ENCODE measurements around the gene GRM5. TPM values are rescaled to one million over a fixed set of nuclear protein-coding genes. Genes with fewer than 3 reads are reported as not detected.
A peak's percentile ranks its signal among the peaks of the same experiment; 100 is the strongest.
"Not testable (repeated sequence)": the region's sequence is repeated elsewhere in the genome, so short reads cannot be mapped to it uniquely, and the experiment has no call there.

GRM5 gene
- polyA plus RNA-seq, 3 donors from 2014 or later: not detected

DNA sequence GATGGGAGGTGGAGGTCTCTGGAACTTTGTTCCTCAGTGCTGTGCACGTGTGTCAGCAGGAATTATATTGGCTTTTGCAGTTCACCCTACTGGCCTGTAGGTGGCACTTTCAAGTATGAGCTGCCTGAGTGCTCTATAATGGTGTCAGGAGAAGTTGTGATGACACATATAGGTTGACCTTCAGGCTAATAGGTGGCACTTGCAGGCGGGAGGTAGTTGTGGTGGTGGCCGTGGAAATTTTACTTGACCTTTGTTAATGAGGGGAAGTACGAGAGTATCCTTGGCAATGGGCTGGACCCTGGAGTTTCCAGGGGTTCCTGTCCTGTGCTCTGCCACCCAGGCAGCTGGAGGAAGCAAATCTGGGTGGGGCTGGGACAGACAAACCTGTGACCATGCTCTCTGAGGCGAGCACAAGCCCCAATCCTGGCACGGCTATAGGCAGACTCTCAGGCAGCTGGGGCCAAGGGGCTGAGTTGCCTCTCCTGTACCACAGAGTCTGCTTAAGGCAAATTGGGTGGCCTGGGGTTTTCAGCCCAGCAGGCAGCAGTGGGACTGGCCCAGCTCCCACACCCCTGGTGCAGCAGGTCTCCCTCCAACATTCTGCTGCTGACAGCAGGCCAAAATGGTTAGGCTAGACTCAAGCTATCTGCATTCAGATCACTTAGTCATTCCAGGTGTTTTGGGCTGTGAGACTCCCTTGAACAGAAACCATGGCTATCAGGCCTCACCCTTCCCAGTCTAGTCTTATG lies 580.7 kb downstream of the GRM5 start:
- Mint-ChIP-seq H3K4me3 (no peak overlapping the region), H3K27me3 (ENCODE audit: low read depth in 3 of 3) (peaks cover 0 to 4% (median 0%) of the 10 kb centered on the region in 3 donors), H3K4me1 (peaks cover 2 to 5% of the 10 kb centered on the region in 2 donors), H3K36me3 (no peaks in the 10 kb centered on the region), H3K9me3 (no peaks in the 10 kb centered on the region), H3K27ac (no peak overlapping the region)
- peak; percentile 17 to 36 (median 31) for DNase-seq

DNA sequence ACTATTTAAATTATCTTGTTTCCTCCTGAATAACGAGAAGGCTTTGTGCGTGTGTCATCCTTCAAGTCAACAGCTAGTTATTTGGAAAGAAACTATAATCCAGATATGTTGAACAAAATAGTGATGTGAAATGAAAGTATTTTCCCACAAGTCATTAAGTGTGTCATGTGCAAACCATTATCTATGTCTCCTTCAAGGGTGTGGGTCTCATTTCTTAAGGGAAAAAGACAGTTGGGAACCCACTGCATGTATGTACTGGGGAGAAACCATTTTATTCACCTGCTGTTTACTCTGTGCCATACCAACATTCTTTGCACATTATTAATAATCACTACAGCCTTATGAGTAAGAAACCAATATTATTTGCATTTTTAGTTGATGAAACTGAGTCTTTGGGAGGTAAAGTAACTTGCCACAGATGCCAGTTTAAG lies 582.9 kb downstream of the GRM5 start:
- no peaks in the 10 kb centered on the region for H3K9me3 Mint-ChIP-seq

DNA sequence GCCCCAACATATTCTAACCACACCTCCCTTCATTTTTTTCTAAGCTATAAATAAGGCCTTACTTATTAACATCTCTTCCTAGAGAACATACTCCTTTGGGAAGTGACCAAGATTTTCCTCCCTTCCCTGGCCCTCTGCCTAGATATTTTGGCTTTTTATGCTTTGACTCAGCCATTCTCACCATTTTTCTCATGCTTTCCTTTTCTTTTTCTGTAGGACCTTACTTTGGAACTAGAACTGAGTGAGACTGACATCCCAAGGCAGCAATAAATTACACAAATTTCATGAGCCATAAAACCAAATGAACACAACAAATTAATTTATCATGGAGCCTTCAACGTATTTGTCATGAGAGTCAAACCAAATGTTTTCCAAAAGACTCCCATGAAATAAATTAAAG lies 585.6 kb downstream of the GRM5 start:
- DNase-seq: no peak
- H3K4me3 Mint-ChIP-seq: no peak overlapping the region
- peaks cover 0 to 4% (median 0%) of the 10 kb centered on the region in 3 donors for H3K27me3 Mint-ChIP-seq (ENCODE audit: low read depth in 3 of 3)
- H3K27ac Mint-ChIP-seq: no peak overlapping the region
- no peaks in the 10 kb centered on the region for H3K36me3 Mint-ChIP-seq
- H3K4me1 Mint-ChIP-seq: peaks cover 2 to 5% of the 10 kb centered on the region in 2 donors
- H3K9me3 Mint-ChIP-seq: no peaks in the 10 kb centered on the region

More for the DNA sequence above, 582.9 kb downstream of the GRM5 start:
- Mint-ChIP-seq H3K4me1 (peaks cover 2 to 5% of the 10 kb centered on the region in 2 donors), H3K27me3 (ENCODE audit: low read depth in 3 of 3) (peaks cover 0 to 4% (median 0%) of the 10 kb centered on the region in 3 donors), H3K27ac (no peak overlapping the region), H3K4me3 (no peak overlapping the region), H3K36me3 (no peaks in the 10 kb centered on the region)
- DNase-seq: no peak

DNA sequence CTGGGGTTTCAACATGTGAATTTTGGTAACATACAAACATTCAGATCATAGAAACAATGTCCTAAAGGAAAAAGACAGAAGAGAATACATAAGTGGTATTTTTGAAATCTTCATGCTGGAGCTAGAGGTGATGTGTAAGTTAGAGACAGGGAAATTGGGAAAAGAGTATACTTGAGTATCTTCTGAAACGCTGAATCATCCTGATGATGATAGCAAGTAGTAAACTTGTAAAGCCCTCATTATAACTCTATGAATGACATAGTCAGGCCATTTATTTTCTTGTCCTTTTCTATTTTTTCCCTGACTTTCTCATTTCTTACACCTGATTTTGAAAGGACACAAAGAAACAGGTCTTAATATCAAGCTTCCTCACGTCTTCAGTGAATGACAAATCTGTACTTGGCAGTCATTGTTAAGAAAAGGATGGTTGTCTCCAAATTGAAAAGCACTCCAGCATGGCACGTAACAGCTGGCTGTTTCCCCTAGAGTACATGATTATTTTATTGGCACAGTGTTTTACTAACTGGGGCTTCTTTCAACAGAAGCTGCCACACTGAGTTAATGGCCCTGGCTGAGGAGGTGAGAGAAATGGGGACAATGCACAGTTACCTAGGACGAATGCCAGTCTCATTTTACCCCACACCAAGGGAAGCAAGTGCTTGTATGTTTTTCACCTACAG lies 587.5 kb downstream of the GRM5 start:
- H3K4me1 Mint-ChIP-seq: no peaks in the 10 kb centered on the region
- no peaks in the 10 kb centered on the region for H3K36me3 Mint-ChIP-seq
- H3K9me3 Mint-ChIP-seq: no peaks in the 10 kb centered on the region
- H3K27me3 Mint-ChIP-seq (ENCODE audit: low read depth in 3 of 3): peaks cover 0 to 2% (median 0%) of the 10 kb centered on the region in 3 donors
- DNase-seq: no peak
- no peak overlapping the region for H3K4me3 Mint-ChIP-seq
- H3K27ac Mint-ChIP-seq: no peak overlapping the region

DNA sequence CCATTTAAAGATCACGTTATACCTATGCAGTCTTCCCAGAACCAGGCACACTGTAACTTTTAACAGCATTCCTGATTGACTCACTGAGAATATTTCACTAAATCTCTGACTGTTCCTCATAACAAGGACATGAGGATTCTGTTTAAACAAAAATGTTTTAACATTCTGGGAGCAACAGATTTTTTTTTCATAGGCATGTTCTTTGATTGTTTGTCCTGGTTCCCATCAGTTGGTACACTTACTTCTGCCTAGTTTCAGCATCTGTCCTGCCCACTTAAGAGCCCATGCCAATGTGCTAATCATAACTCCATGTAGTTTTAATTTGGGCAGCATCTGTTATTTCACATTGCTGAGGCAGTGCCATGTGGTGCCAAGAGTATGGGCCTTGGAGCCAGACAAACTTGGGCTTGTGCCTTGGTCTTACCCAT lies 589.8 kb downstream of the GRM5 start:
- Mint-ChIP-seq H3K36me3 (no peaks in the 10 kb centered on the region), H3K9me3 (no peaks in the 10 kb centered on the region), H3K27ac (no peak overlapping the region), H3K4me1 (no peaks in the 10 kb centered on the region), H3K4me3 (no peak overlapping the region), H3K27me3 (ENCODE audit: low read depth in 3 of 3) (peaks cover 0 to 2% (median 0%) of the 10 kb centered on the region in 3 donors)
- DNase-seq: no peak

DNA sequence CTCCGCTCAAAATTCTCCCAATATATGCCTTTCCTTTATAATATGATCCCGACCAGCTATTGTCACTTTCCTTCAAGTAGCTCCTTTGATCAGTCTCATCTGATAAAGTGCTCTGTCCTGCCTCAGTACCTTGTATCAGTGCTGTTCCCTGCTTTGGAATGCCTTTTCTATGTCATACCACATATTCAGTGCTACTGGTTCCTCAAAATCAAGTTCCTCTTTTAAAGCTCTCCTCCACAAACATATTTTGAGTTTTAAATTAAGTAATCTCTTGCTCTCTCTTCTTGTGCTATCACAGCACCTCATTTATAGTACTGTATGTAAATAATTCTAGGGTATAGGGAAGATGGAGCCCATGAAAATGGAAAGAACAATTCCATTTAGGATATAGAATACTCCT lies 591.1 kb downstream of the GRM5 start:
- no peaks in the 10 kb centered on the region for H3K36me3 Mint-ChIP-seq
- H3K4me3 Mint-ChIP-seq: no peak overlapping the region
- no peak overlapping the region for H3K27ac Mint-ChIP-seq
- H3K27me3 Mint-ChIP-seq (ENCODE audit: low read depth in 3 of 3): peaks cover 0 to 2% (median 2%) of the 10 kb centered on the region in 3 donors
- no peak for DNase-seq
- H3K4me1 Mint-ChIP-seq: no peaks in the 10 kb centered on the region
- H3K9me3 Mint-ChIP-seq: no peaks in the 10 kb centered on the region

DNA sequence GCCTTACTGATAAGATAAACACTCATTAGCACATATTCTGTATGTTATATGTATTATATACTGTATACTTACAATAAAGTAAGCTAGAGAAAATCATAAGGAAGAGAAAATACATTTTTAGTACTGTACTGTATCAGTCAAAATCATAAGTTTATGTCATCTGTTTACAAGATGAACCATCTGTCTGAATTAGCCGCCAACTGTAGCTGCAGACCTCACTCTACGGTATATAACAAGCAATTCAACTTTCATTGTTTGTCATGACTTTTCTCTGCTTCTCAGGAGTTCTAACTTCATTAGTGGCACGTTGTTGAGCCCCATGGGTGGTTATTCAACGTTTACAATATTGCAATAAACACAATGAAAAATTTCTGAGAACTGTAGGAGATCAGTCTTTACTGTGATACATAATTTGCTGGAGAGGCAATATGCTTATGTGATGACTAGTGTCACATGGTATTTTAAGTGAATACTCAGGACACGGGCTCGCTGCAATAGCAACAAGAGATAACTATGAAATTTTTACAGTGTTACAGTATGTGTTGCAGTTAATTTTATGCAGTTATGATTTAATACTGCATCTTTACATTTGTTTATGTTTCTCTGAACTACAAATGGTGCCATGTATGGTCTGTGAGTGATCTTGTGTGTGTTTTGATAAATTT lies 596.1 kb downstream of the GRM5 start:
- H3K4me3 Mint-ChIP-seq: no peak overlapping the region
- H3K27me3 Mint-ChIP-seq (ENCODE audit: low read depth in 3 of 3): peaks cover 0 to 2% (median 2%) of the 10 kb centered on the region in 3 donors

DNA sequence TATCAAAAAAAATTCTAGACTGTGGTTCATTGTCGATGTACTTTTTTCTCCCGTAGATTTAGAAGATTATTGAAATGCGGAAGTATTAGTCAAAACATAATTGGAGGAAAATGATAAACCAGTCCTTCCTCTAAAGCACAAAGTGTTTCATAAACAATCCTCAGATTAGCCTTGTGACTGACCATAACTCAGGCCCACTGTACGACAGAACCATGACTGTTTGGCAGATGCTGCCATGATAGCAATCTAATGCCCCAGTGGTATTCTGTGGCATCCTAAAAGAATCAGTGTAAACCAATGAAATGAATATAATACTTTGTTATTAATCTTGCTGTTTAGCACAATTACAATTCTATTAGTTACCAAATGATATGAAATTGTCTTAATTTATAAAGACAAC lies 601.3 kb downstream of the GRM5 start:
- no peak overlapping the region for H3K4me3 Mint-ChIP-seq
- no peak overlapping the region for H3K27ac Mint-ChIP-seq
- H3K9me3 Mint-ChIP-seq: peaks cover 0 to 22% (median under 1%) of the 10 kb centered on the region in 6 donors
- peaks cover 0 to 2% (median 2%) of the 10 kb centered on the region in 3 donors for H3K27me3 Mint-ChIP-seq (ENCODE audit: low read depth in 3 of 3)
- H3K4me1 Mint-ChIP-seq: peaks cover 0 to 1% of the 10 kb centered on the region in 2 donors
- H3K36me3 Mint-ChIP-seq: peaks cover 3 to 9% (median 7%) of the 10 kb centered on the region in 3 donors
- DNase-seq: no peak

More for the DNA sequence above, 596.1 kb downstream of the GRM5 start:
- Mint-ChIP-seq H3K27ac (no peak overlapping the region), H3K9me3 (no peaks in the 10 kb centered on the region), H3K4me1 (no peaks in the 10 kb centered on the region), H3K36me3 (peaks cover 3% of the 10 kb centered on the region in 3 donors)
- no peak for DNase-seq

DNA sequence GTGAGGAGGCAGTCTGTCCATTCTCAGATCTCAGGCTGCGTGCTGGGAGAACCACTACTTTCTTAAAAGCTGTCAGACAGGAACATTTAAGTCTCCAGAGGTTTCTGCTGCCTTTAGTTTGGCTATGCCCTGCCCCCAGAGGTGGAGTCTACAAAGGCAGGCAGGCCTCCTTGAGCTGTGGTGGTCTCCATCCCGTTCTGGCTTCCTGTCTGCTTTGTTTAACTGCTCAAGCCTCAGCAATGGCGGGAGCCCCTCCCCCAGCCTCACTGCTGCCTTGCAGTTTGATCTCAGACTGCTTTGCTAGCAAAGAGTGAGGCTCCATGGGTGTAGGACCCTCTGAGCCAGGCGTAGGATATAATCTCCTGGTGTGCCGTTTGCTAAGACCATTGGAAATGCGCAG lies 602.5 kb downstream of the GRM5 start:
- not testable (repeated sequence) for H3K4me3 Mint-ChIP-seq; H3K27ac Mint-ChIP-seq; H3K27me3 Mint-ChIP-seq (ENCODE audit: low read depth in 3 of 3); H3K4me1 Mint-ChIP-seq; DNase-seq
- Mint-ChIP-seq H3K36me3 (peaks cover 3 to 10% (median 9%) of the 10 kb centered on the region in 3 donors), H3K9me3 (peaks cover 0 to 22% (median 3%) of the 10 kb centered on the region in 6 donors)

DNA sequence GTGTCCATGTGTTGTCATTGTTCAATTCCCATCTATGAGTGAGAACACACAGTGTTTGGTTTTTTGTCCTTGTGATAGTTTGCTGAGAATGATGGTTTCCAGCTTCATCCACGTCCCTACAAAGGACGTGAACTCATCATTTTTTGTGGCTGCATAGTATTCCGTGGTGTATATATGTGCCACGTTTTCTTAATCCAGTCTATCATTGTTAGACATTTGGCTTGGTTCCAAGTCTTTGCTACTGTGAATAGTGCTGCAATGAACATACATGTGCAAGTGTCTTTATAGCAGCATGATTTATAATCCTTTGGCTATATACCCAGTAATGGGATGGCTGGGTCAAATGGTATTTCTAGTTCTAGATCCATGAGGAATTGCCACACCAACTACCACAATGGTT lies 607.7 kb downstream of the GRM5 start:
- not testable (repeated sequence) for H3K27ac Mint-ChIP-seq; DNase-seq; H3K36me3 Mint-ChIP-seq; H3K27me3 Mint-ChIP-seq (ENCODE audit: low read depth in 3 of 3); H3K4me1 Mint-ChIP-seq; H3K4me3 Mint-ChIP-seq
- H3K9me3 Mint-ChIP-seq: peaks cover 0 to 14% (median 2%) of the 10 kb centered on the region in 6 donors

DNA sequence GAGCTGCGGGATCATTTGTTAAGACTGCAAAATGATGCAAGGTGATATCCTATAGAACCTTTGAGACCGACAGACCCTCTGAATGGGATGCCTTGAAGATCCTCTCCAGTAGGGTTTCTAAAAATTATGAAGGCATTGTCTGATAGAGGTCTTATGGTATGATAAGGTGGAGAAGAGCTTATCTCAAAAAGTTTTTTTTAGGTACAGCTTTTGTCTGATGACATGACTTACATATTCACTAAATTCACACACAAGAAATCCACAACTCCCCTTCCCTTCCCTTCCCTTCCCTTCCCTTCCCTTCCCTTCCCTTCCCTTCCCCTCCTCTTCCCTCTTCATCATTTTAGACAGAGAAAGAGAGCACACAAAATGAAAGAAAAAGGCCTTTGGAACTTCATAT lies 609.8 kb downstream of the GRM5 start:
- H3K27ac Mint-ChIP-seq: no peak overlapping the region
- no peak overlapping the region for H3K4me3 Mint-ChIP-seq
- H3K27me3 Mint-ChIP-seq (ENCODE audit: low read depth in 3 of 3): peaks cover 0 to 6% (median 2%) of the 10 kb centered on the region in 3 donors
- DNase-seq: no peak
- peaks cover 0 to 3% (median 0%) of the 10 kb centered on the region in 3 donors for H3K36me3 Mint-ChIP-seq
- H3K9me3 Mint-ChIP-seq: peaks cover 0 to 4% (median 0%) of the 10 kb centered on the region in 6 donors
- no peaks in the 10 kb centered on the region for H3K4me1 Mint-ChIP-seq

DNA sequence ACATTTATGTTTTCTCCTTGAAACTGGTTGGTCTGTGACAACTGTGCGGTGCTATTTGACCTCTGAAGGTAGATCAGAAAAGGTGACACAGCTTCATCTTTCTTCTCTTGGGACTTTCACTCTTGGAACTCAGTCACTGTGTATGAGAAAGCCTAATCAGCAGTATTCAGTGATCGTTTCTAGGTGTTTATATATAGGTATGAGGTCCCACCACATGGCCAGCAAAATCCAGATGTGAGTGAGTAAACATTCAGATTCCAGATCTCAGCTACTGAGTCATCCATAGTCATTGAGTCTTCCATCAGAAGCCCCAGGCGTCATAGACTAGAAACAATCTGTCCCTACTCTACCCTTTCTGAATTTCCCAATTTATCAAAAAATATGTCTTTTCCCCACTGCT lies 610.9 kb downstream of the GRM5 start:
- DNase-seq: no peak
- Mint-ChIP-seq H3K4me1 (no peaks in the 10 kb centered on the region), H3K9me3 (peaks cover 0 to 4% (median 0%) of the 10 kb centered on the region in 6 donors), H3K36me3 (peaks cover 0 to 3% (median 0%) of the 10 kb centered on the region in 3 donors), H3K27ac (no peak overlapping the region), H3K27me3 (ENCODE audit: low read depth in 3 of 3) (peaks cover 0 to 6% (median 2%) of the 10 kb centered on the region in 3 donors), H3K4me3 (no peak overlapping the region)

Measured in immature natural killer cell (primary cell).